Measurements from ENCODE around the gene CRY1.

The CRY1 gene

GRCh38 chr12:106984588-106985137 is 108.7 kb downstream of the CRY1 start:
- Mint-ChIP-seq H3K4me1 (ENCODE audit: low read depth) (peaks cover 60% of the 10 kb centered on the region), H3K36me3 (ENCODE audit: low read depth) (peaks cover 42% of the 10 kb centered on the region), H3K27me3 (no peaks in the 10 kb centered on the region), H3K9me3 (peaks cover 8% of the 10 kb centered on the region), H3K27ac (peak overlapping the region; percentile 54), H3K4me3 (peak overlapping the region; percentile 5)
- DNase-seq, result no peak

- H3K36me3 Mint-ChIP-seq (ENCODE audit: low read depth), result peaks cover 59% of the 10 kb centered on the region
- no peaks in the 10 kb centered on the region for H3K27me3 Mint-ChIP-seq
- peaks cover 8% of the 10 kb centered on the region for H3K9me3 Mint-ChIP-seq
- H3K4me3 Mint-ChIP-seq, result no peak overlapping the region
- peak overlapping the region; percentile 37 for H3K27ac Mint-ChIP-seq
- no peak for DNase-seq
- H3K4me1 Mint-ChIP-seq (ENCODE audit: low read depth), result peaks cover 52% of the 10 kb centered on the region
These were observed 111.1 kb downstream of the CRY1 start for GRCh38 chr12:106982229-106982628.

GRCh38 chr12:106981788-106982187 is 111.6 kb downstream of the CRY1 start:
- H3K27me3 Mint-ChIP-seq, result no peaks in the 10 kb centered on the region
- H3K9me3 Mint-ChIP-seq, result peaks cover 8% of the 10 kb centered on the region
- no peak for DNase-seq
- H3K4me1 Mint-ChIP-seq (ENCODE audit: low read depth), result peaks cover 48% of the 10 kb centered on the region
- peaks cover 59% of the 10 kb centered on the region for H3K36me3 Mint-ChIP-seq (ENCODE audit: low read depth)
- H3K27ac Mint-ChIP-seq, result peak overlapping the region; percentile 37
- no peak overlapping the region for H3K4me3 Mint-ChIP-seq

GRCh38 chr12:106980944-106981343 is 112.4 kb downstream of the CRY1 start:
- no peak overlapping the region for H3K27ac Mint-ChIP-seq
- no peak for DNase-seq
- H3K9me3 Mint-ChIP-seq, result peaks cover 8% of the 10 kb centered on the region
- H3K4me1 Mint-ChIP-seq (ENCODE audit: low read depth), result peaks cover 46% of the 10 kb centered on the region
- no peaks in the 10 kb centered on the region for H3K27me3 Mint-ChIP-seq
- H3K4me3 Mint-ChIP-seq, result no peak overlapping the region
- H3K36me3 Mint-ChIP-seq (ENCODE audit: low read depth), result peaks cover 59% of the 10 kb centered on the region

- H3K9me3 Mint-ChIP-seq, result no peaks in the 10 kb centered on the region
- H3K27ac Mint-ChIP-seq, result no peak overlapping the region
- H3K27me3 Mint-ChIP-seq, result no peaks in the 10 kb centered on the region
- H3K4me1 Mint-ChIP-seq (ENCODE audit: low read depth), result peaks cover 36% of the 10 kb centered on the region
- peaks cover 52% of the 10 kb centered on the region for H3K36me3 Mint-ChIP-seq (ENCODE audit: low read depth)
- DNase-seq, result no peak
- no peak overlapping the region for H3K4me3 Mint-ChIP-seq
These were observed 115.1 kb downstream of the CRY1 start for GRCh38 chr12:106978035-106978800.

- DNase-seq, result no peak
- peaks cover 28% of the 10 kb centered on the region for H3K4me1 Mint-ChIP-seq (ENCODE audit: low read depth)
- no peaks in the 10 kb centered on the region for H3K9me3 Mint-ChIP-seq
- H3K4me3 Mint-ChIP-seq, result no peak overlapping the region
- H3K27me3 Mint-ChIP-seq, result no peaks in the 10 kb centered on the region
- no peak overlapping the region for H3K27ac Mint-ChIP-seq
- peaks cover 62% of the 10 kb centered on the region for H3K36me3 Mint-ChIP-seq (ENCODE audit: low read depth)
These were observed 116.7 kb downstream of the CRY1 start for GRCh38 chr12:106976668-106977067.

GRCh38 chr12:106975993-106976658 is 117.2 kb downstream of the CRY1 start:
- Mint-ChIP-seq H3K4me3 (no peak overlapping the region), H3K36me3 (ENCODE audit: low read depth) (peaks cover 68% of the 10 kb centered on the region), H3K27ac (peak overlapping the region; percentile 30), H3K9me3 (no peaks in the 10 kb centered on the region), H3K4me1 (ENCODE audit: low read depth) (peaks cover 29% of the 10 kb centered on the region), H3K27me3 (no peaks in the 10 kb centered on the region)
- no peak for DNase-seq

- Mint-ChIP-seq H3K4me3 (no peak overlapping the region), H3K36me3 (ENCODE audit: low read depth) (peaks cover 69% of the 10 kb centered on the region), H3K27me3 (no peaks in the 10 kb centered on the region), H3K27ac (peak overlapping the region; percentile 29), H3K9me3 (no peaks in the 10 kb centered on the region), H3K4me1 (ENCODE audit: low read depth) (peaks cover 29% of the 10 kb centered on the region)
- no peak for DNase-seq
These were observed 118.3 kb downstream of the CRY1 start for GRCh38 chr12:106975098-106975497.

GRCh38 chr12:106974511-106974910 is 118.8 kb downstream of the CRY1 start:
- no peak overlapping the region for H3K4me3 Mint-ChIP-seq
- peaks cover 72% of the 10 kb centered on the region for H3K36me3 Mint-ChIP-seq (ENCODE audit: low read depth)

GRCh38 chr12:106973545-106973944 is 119.8 kb downstream of the CRY1 start:
- Mint-ChIP-seq H3K4me1 (ENCODE audit: low read depth) (peaks cover 29% of the 10 kb centered on the region), H3K27ac (no peak overlapping the region), H3K9me3 (no peaks in the 10 kb centered on the region), H3K27me3 (no peaks in the 10 kb centered on the region), H3K4me3 (no peak overlapping the region), H3K36me3 (ENCODE audit: low read depth) (peaks cover 72% of the 10 kb centered on the region)
- DNase-seq, result no peak

More at GRCh38 chr12:106974511-106974910, 118.8 kb downstream of the CRY1 start:
- Mint-ChIP-seq H3K27ac (peak overlapping the region; percentile 34), H3K9me3 (no peaks in the 10 kb centered on the region), H3K27me3 (no peaks in the 10 kb centered on the region), H3K4me1 (ENCODE audit: low read depth) (peaks cover 29% of the 10 kb centered on the region)
- no peak for DNase-seq

- no peaks in the 10 kb centered on the region for H3K9me3 Mint-ChIP-seq
- no peak for DNase-seq
- H3K27me3 Mint-ChIP-seq, result no peaks in the 10 kb centered on the region
- peak overlapping the region; percentile 7 for H3K27ac Mint-ChIP-seq
- no peak overlapping the region for H3K4me3 Mint-ChIP-seq
- peaks cover 74% of the 10 kb centered on the region for H3K36me3 Mint-ChIP-seq (ENCODE audit: low read depth)
- peaks cover 26% of the 10 kb centered on the region for H3K4me1 Mint-ChIP-seq (ENCODE audit: low read depth)
These were observed 122.3 kb downstream of the CRY1 start for GRCh38 chr12:106971065-106971464.

- peaks cover 14% of the 10 kb centered on the region for H3K4me1 Mint-ChIP-seq (ENCODE audit: low read depth)
- no peaks in the 10 kb centered on the region for H3K9me3 Mint-ChIP-seq
- H3K4me3 Mint-ChIP-seq, result no peak overlapping the region
- H3K27me3 Mint-ChIP-seq, result no peaks in the 10 kb centered on the region
- H3K27ac Mint-ChIP-seq, result no peak overlapping the region
- H3K36me3 Mint-ChIP-seq (ENCODE audit: low read depth), result peaks cover 49% of the 10 kb centered on the region
- DNase-seq, result no peak
These were observed 128.8 kb downstream of the CRY1 start for GRCh38 chr12:106964526-106964925.

GRCh38 chr12:106962286-106962685 is 131.1 kb downstream of the CRY1 start:
- H3K4me3 Mint-ChIP-seq, result no peak overlapping the region
- DNase-seq, result no peak

GRCh38 chr12:106960443-106960842 is 132.9 kb downstream of the CRY1 start:
- no peak overlapping the region for H3K27ac Mint-ChIP-seq
- peaks cover 42% of the 10 kb centered on the region for H3K36me3 Mint-ChIP-seq (ENCODE audit: low read depth)
- peaks cover 25% of the 10 kb centered on the region for H3K4me1 Mint-ChIP-seq (ENCODE audit: low read depth)

More at GRCh38 chr12:106962286-106962685, 131.1 kb downstream of the CRY1 start:
- H3K27me3 Mint-ChIP-seq, result no peaks in the 10 kb centered on the region
- H3K4me1 Mint-ChIP-seq (ENCODE audit: low read depth), result peaks cover 28% of the 10 kb centered on the region
- H3K9me3 Mint-ChIP-seq, result no peaks in the 10 kb centered on the region
- no peak overlapping the region for H3K27ac Mint-ChIP-seq
- peaks cover 44% of the 10 kb centered on the region for H3K36me3 Mint-ChIP-seq (ENCODE audit: low read depth)

GRCh38 chr12:106957583-106957982 is 135.8 kb downstream of the CRY1 start:
- Mint-ChIP-seq H3K27ac (peak overlapping the region; percentile 92), H3K27me3 (no peaks in the 10 kb centered on the region), H3K36me3 (ENCODE audit: low read depth) (peaks cover 35% of the 10 kb centered on the region), H3K9me3 (no peaks in the 10 kb centered on the region), H3K4me3 (peak overlapping the region; percentile 99), H3K4me1 (ENCODE audit: low read depth) (peaks cover 31% of the 10 kb centered on the region)
- no peak for DNase-seq

More at GRCh38 chr12:106960443-106960842, 132.9 kb downstream of the CRY1 start:
- no peak for DNase-seq
- Mint-ChIP-seq H3K9me3 (no peaks in the 10 kb centered on the region), H3K4me3 (no peak overlapping the region), H3K27me3 (no peaks in the 10 kb centered on the region)
